Osteoblast (primary cell): ENCODE results near the gene VSTM2A. TPM values are rescaled to one million over a fixed set of nuclear protein-coding genes. Genes with fewer than 3 reads are reported as not detected.
A peak's percentile ranks its signal among the peaks of the same experiment; 100 is the strongest.

ENCODE experiments used
- DNase-seq: peaks from one replicate; pipeline ENCODE4 v3.0.0; 2011; ENCODE audit warnings: low spot score, mixed read lengths; ENCODE audit not compliant: insufficient read length; ENCODE audit errors: missing footprints
- H2AFZ ChIP-seq: 2 replicates; pipeline ENCODE4 v1.6.0; 2011; ENCODE audit warnings: mild to moderate bottlenecking, low read length
- H3K27ac ChIP-seq: 2 replicates; pipeline ENCODE4 v1.5.1; 2011; ENCODE audit warnings: mild to moderate bottlenecking, low read depth, low read length, moderate library complexity
- H3K27me3 ChIP-seq: 2 replicates; pipeline ENCODE4 v1.6.0; 2012; ENCODE audit warnings: mild to moderate bottlenecking, control low read depth, inconsistent platforms, low read length, moderate library complexity; ENCODE audit not compliant: insufficient read depth
- H3K36me3 ChIP-seq: 2 replicates; pipeline ENCODE4 v1.5.1; 2011; ENCODE audit warnings: mild to moderate bottlenecking, low read length, control low read depth, moderate library complexity; ENCODE audit not compliant: insufficient read depth
- H3K4me1 ChIP-seq: 2 replicates; pipeline ENCODE4 v1.5.1; 2011; ENCODE audit warnings: mild to moderate bottlenecking, low read length, control low read depth, moderate library complexity; ENCODE audit not compliant: insufficient read depth
- H3K4me2 ChIP-seq: 2 replicates; pipeline ENCODE4 v1.6.0; 2011; ENCODE audit warnings: mild to moderate bottlenecking, low read length; ENCODE audit not compliant: insufficient read depth
- H3K4me3 ChIP-seq: fragments of 200-600 bp; sonication (generic); 3 replicates; pipeline ENCODE4 v1.5.1; 2012; ENCODE audit warnings: mild to moderate bottlenecking, low read length, inconsistent platforms; ENCODE audit not compliant: insufficient read depth
- H3K79me2 ChIP-seq: 2 replicates; pipeline ENCODE4 v1.6.0; 2012; ENCODE audit warnings: mild to moderate bottlenecking, low read length, control low read depth, inconsistent platforms; ENCODE audit not compliant: insufficient read depth
- H3K9me3 ChIP-seq: 2 replicates; pipeline ENCODE4 v1.5.1; 2011; ENCODE audit warnings: low read depth, low read length, control low read depth
- H4K20me1 ChIP-seq: 2 replicates; pipeline ENCODE4 v1.6.0; 2012; ENCODE audit warnings: mild to moderate bottlenecking, low read length, control low read depth; ENCODE audit not compliant: insufficient read depth
- CTCF ChIP-seq: IDR thresholded peaks from 2 replicates; pipeline ENCODE4 v1.5.1; 2011; ENCODE audit warnings: mild to moderate bottlenecking, low read depth, low read length, moderate library complexity; ENCODE audit errors: extremely low read depth
- total RNA-seq: library from RNA; depleted of rRNA; stranded (reverse); fragments of >200 nt; gene quantifications from 2 replicates; pipeline ENCODE4 v1.2.3, GENCODE V29; 2012

VSTM2A gene
- total RNA-seq, 1 donor: not detected

- no peaks in the 10 kb centered on the region for H3K9me3 ChIP-seq
- peak; percentile 68 for DNase-seq
- no peak overlapping the region for H2AFZ ChIP-seq
- no peak for TF ChIP-seq CTCF
- H4K20me1 ChIP-seq: no peaks in the 10 kb centered on the region
- H3K79me2 ChIP-seq: no peaks in the 10 kb centered on the region
- H3K4me1 ChIP-seq: no peaks in the 10 kb centered on the region
- no peak overlapping the region for H3K27ac ChIP-seq
- H3K4me2 ChIP-seq: no peak overlapping the region
- peaks cover 32% of the 10 kb centered on the region for H3K27me3 ChIP-seq
- no peaks in the 10 kb centered on the region for H3K36me3 ChIP-seq
- H3K4me3 ChIP-seq: no peak overlapping the region
Measured at GRCh38 chr7:54546081-54546985, 4.2 kb downstream of the VSTM2A start.

- no peaks in the 10 kb centered on the region for H3K79me2 ChIP-seq
- no peak for DNase-seq
- H2AFZ ChIP-seq: no peak overlapping the region
- no peak overlapping the region for H3K4me3 ChIP-seq
- no peaks in the 10 kb centered on the region for H3K9me3 ChIP-seq
- H3K4me2 ChIP-seq: no peak overlapping the region
- H4K20me1 ChIP-seq: no peaks in the 10 kb centered on the region
- no peaks in the 10 kb centered on the region for H3K36me3 ChIP-seq
- TF ChIP-seq CTCF: no peak
- no peak overlapping the region for H3K27ac ChIP-seq
- H3K4me1 ChIP-seq: no peaks in the 10 kb centered on the region
- H3K27me3 ChIP-seq: peaks cover 27% of the 10 kb centered on the region
Measured at GRCh38 chr7:54546986-54547314, 4.8 kb downstream of the VSTM2A start.

- Histone ChIP-seq H3K4me1 (no peaks in the 10 kb centered on the region), H3K36me3 (no peaks in the 10 kb centered on the region), H3K9me3 (no peaks in the 10 kb centered on the region), H3K4me3 (no peak overlapping the region), H3K27ac (no peak overlapping the region), H3K79me2 (no peaks in the 10 kb centered on the region), H2AFZ (no peak overlapping the region), H3K4me2 (no peak overlapping the region), H3K27me3 (peaks cover 4% of the 10 kb centered on the region), H4K20me1 (no peaks in the 10 kb centered on the region)
- no peak for DNase-seq
- no peak for TF ChIP-seq CTCF
Measured at GRCh38 chr7:54550471-54550870, 8.3 kb downstream of the VSTM2A start.

- no peaks in the 10 kb centered on the region for H3K79me2 ChIP-seq
- H3K4me2 ChIP-seq: no peak overlapping the region
- no peaks in the 10 kb centered on the region for H3K9me3 ChIP-seq
- no peak for TF ChIP-seq CTCF
- H4K20me1 ChIP-seq: no peaks in the 10 kb centered on the region
- no peaks in the 10 kb centered on the region for H3K4me1 ChIP-seq
- H3K36me3 ChIP-seq: no peaks in the 10 kb centered on the region
- no peak overlapping the region for H3K4me3 ChIP-seq
- H3K27ac ChIP-seq: no peak overlapping the region
- no peak overlapping the region for H2AFZ ChIP-seq
- no peak for DNase-seq
- no peaks in the 10 kb centered on the region for H3K27me3 ChIP-seq
Measured at GRCh38 chr7:54556121-54556520, 13.9 kb downstream of the VSTM2A start.
